ENCODE results near the gene TRAF3.
"Not testable (repeated sequence)": the region's sequence is repeated elsewhere in the genome, so short reads cannot be mapped to it uniquely, and the experiment has no call there.

Gene TRAF3

GRCh38 chr14:102873131-102873530 lies 95.9 kb downstream of the TRAF3 start:
- TF ChIP-seq CTCF (IDR thresholded peaks at IDR 0.05; ENCODE audit: low read length, missing control alignments), result no peak
- no peak overlapping the region for H3K4me3 ChIP-seq (replicated peaks; ENCODE audit: low read depth, low read length)
- DNase-seq (ENCODE audit: low read depth), result no peak

GRCh38 chr14:102873546-102874061 lies 96.4 kb downstream of the TRAF3 start:
- TF ChIP-seq CTCF (IDR thresholded peaks at IDR 0.05; ENCODE audit: low read length, missing control alignments), result no peak
- H3K4me3 ChIP-seq (replicated peaks; ENCODE audit: low read depth, low read length), result no peak overlapping the region
- no peak for DNase-seq (ENCODE audit: low read depth)

- no peak for TF ChIP-seq CTCF (IDR thresholded peaks at IDR 0.05; ENCODE audit: low read length, missing control alignments)
- DNase-seq (ENCODE audit: low read depth), result no peak
- no peak overlapping the region for H3K4me3 ChIP-seq (replicated peaks; ENCODE audit: low read depth, low read length)
Measured at GRCh38 chr14:102875652-102876051, 98.4 kb downstream of the TRAF3 start.

- not testable (repeated sequence) for H3K4me3 ChIP-seq (replicated peaks; ENCODE audit: low read depth, low read length)
Measured at GRCh38 chr14:102877511-102877910, 100.3 kb downstream of the TRAF3 start.

GRCh38 chr14:102878174-102878969 lies 101.1 kb downstream of the TRAF3 start:
- no peak for TF ChIP-seq CTCF (IDR thresholded peaks at IDR 0.05; ENCODE audit: low read length, missing control alignments)
- no peak overlapping the region for H3K4me3 ChIP-seq (replicated peaks; ENCODE audit: low read depth, low read length)
- DNase-seq (ENCODE audit: low read depth), result no peak

More at GRCh38 chr14:102877511-102877910, 100.3 kb downstream of the TRAF3 start:
- DNase-seq (ENCODE audit: low read depth), result not testable (repeated sequence)

GRCh38 chr14:102878970-102879460 lies 101.8 kb downstream of the TRAF3 start:
- peak; percentile 12 for DNase-seq (ENCODE audit: low read depth)
- H3K4me3 ChIP-seq (replicated peaks; ENCODE audit: low read depth, low read length), result no peak overlapping the region
- no peak for TF ChIP-seq CTCF (IDR thresholded peaks at IDR 0.05; ENCODE audit: low read length, missing control alignments)

GRCh38 chr14:102882226-102882906 lies 105.1 kb downstream of the TRAF3 start:
- DNase-seq (ENCODE audit: low read depth), result no peak
- no peak for TF ChIP-seq CTCF (IDR thresholded peaks at IDR 0.05; ENCODE audit: low read length, missing control alignments)
- H3K4me3 ChIP-seq (replicated peaks; ENCODE audit: low read depth, low read length), result no peak overlapping the region

Data from fibroblast of pulmonary artery (primary cell).